ENCODE data around the gene THOC5. TPM values are rescaled to one million over a fixed set of nuclear protein-coding genes. Genes with fewer than 3 reads are reported as not detected.
A peak's percentile ranks its signal among the peaks of the same experiment; 100 is the strongest.
"Not testable (repeated sequence)": the region's sequence is repeated elsewhere in the genome, so short reads cannot be mapped to it uniquely, and the experiment has no call there.

The THOC5 gene
- polyA plus RNA-seq, 1 of the 3 experiments (the other 2 are of a cell fraction) = 95.9 TPM

GRCh38 chr22:29553351-29554224 is at the start of gene THOC5 (continued):
- TF ChIP-seq REST (IDR thresholded peaks at IDR 0.05; ENCODE audit: low read depth, low read length) (no peak; the same call in 1 of the 2 replicates), RAD21 (IDR thresholded peaks at IDR 0.05; ENCODE audit: low read length) (peak; percentile 20; the same call in 1 of the 2 replicates), MEF2A (IDR thresholded peaks at IDR 0.05; ENCODE audit: borderline replicate concordance, low read depth) (no peak), FOSL2 (IDR thresholded peaks at IDR 0.05; ENCODE audit: borderline replicate concordance, low read depth) (no peak; the same call in 1 of the 2 replicates), TCF12 (IDR thresholded peaks at IDR 0.05) (peak; percentile 39), GATA2 (CRISPR knock-in tag; IDR thresholded peaks at IDR 0.05) (peak; percentile 54; the same call in 1 of the 2 replicates), FOXJ3 (CRISPR knock-in tag; IDR thresholded peaks at IDR 0.05) (peak; percentile 71), MXI1 (IDR thresholded peaks at IDR 0.05; ENCODE audit: low read depth, low read length) (peak; percentile 98), POLR2AphosphoS5 (IDR thresholded peaks at IDR 0.05; ENCODE audit: low read depth, low read length) (peak; percentile 91), NRF1 (IDR thresholded peaks at IDR 0.05; ENCODE audit: low read depth, low read length) (0 out of 2 replicates have a peak, but pooled peaks have one; percentile 37), YY1 (IDR thresholded peaks at IDR 0.05; ENCODE audit: low read depth) (peak; percentile 67; the same call in 1 of the 2 replicates)

- H3K9me2 ChIP-seq = no peaks in the 10 kb centered on the region
- no peak overlapping the region for H3K27ac ChIP-seq (ENCODE audit: low read depth in 2 of 2, low read length in 1 of 2)
- no peak overlapping the region for H3K4me2 ChIP-seq
- H3K4me3 ChIP-seq (ENCODE audit: low read depth in 2 of 2, low read length in 1 of 2) = no peak overlapping the region
- no peak overlapping the region for H2AFZ ChIP-seq (ENCODE audit: low read depth)
- H3K36me3 ChIP-seq (replicated peaks in 1 of 2; ENCODE audit: control insufficient read depth in 1 of 2, insufficient read depth in 2 of 2, low read length in 1 of 2) = no peaks in the 10 kb centered on the region
- DNase-seq = no peak
- no peaks in the 10 kb centered on the region for H4K20me1 ChIP-seq (ENCODE audit: insufficient read depth)
- ChIA-PET POLR2A (no interaction called here), CTCF (interaction anchor here (1.5 to 5.5 kb wide), 3 partner anchors 8 to 490 kb away, joined by 3 to 27 read pairs (median 5); no protein-coding TSS in a partner anchor)
- no peaks in the 10 kb centered on the region; a peak in 1 of 4 replicates for H3K4me1 ChIP-seq (ENCODE audit: control insufficient read depth in 1 of 2, insufficient read depth in 2 of 2, low read depth in 1 of 2, low read length in 1 of 2)
- TF ChIP-seq TEAD4 (IDR thresholded peaks at IDR 0.05; ENCODE audit: borderline replicate concordance, insufficient read depth) = no peak
- no peak for TF ChIP-seq NFIC (IDR thresholded peaks at IDR 0.05; ENCODE audit: borderline replicate concordance)
- H3K79me2 ChIP-seq (ENCODE audit: insufficient read depth) = peaks cover 1% of the 10 kb centered on the region
- no peaks in the 10 kb centered on the region for H3F3A ChIP-seq (replicated peaks; ENCODE audit: insufficient read depth)
- H3K27me3 ChIP-seq (ENCODE audit: insufficient read depth) = no peaks in the 10 kb centered on the region
- no peaks in the 10 kb centered on the region for H3K9me3 ChIP-seq
- no peak overlapping the region for H3K9ac ChIP-seq
- 88% methylated on average over 3 of the region's 3 CpGs for WGBS (ENCODE audit: low lambda C conversion rate)
These were observed 45.1 kb upstream of the THOC5 start for GRCh38 chr22:29598684-29599020.

- H3K9me3 ChIP-seq; H3K4me1 ChIP-seq (ENCODE audit: control insufficient read depth in 1 of 2, insufficient read depth in 2 of 2, low read depth in 1 of 2, low read length in 1 of 2); H3K27ac ChIP-seq (ENCODE audit: low read depth in 2 of 2, low read length in 1 of 2); H3K4me3 ChIP-seq (ENCODE audit: low read depth in 2 of 2, low read length in 1 of 2); H3K27me3 ChIP-seq (ENCODE audit: insufficient read depth); H3K36me3 ChIP-seq (replicated peaks in 1 of 2; ENCODE audit: control insufficient read depth in 1 of 2, insufficient read depth in 2 of 2, low read length in 1 of 2); H2AFZ ChIP-seq (ENCODE audit: low read depth); H3K4me2 ChIP-seq; DNase-seq; H3K79me2 ChIP-seq (ENCODE audit: insufficient read depth); H3K9me2 ChIP-seq; H4K20me1 ChIP-seq (ENCODE audit: insufficient read depth); H3F3A ChIP-seq (replicated peaks; ENCODE audit: insufficient read depth); H3K9ac ChIP-seq: not testable (repeated sequence)
- 95% methylated on average over 17 of the region's 57 CpGs for WGBS (ENCODE audit: low lambda C conversion rate)
- ChIA-PET CTCF (interaction anchor here (1.5 to 5.5 kb wide), 3 partner anchors 8 to 491 kb away, joined by 3 to 27 read pairs (median 12); no protein-coding TSS in a partner anchor), POLR2A (interaction anchor here (0.9 kb wide), 1 partner anchor 9 kb away, joined by 3 read pairs; no protein-coding TSS in a partner anchor)
These were observed 44.5 kb upstream of the THOC5 start for GRCh38 chr22:29597871-29598683.
